Naive thymus-derived CD8-positive, alpha-beta T cell (primary cell): ENCODE measurements around the gene CUX1. TPM values are rescaled to one million over a fixed set of nuclear protein-coding genes. Genes with fewer than 3 reads are reported as not detected.
A peak's percentile ranks its signal among the peaks of the same experiment; 100 is the strongest.

ENCODE experiments used
- ATAC-seq, 2 donors: fragments of 150-1000 bp; cut with Tn5 transposase in 1 of 2; sonication (Bioruptor Pico), chemical (Tn5 transposase) in 1 of 2; 1 replicate in 1 of 2; 2 replicates in 1 of 2; pipeline ENCODE4 v1.10.0; 2021; ENCODE audit warnings: mild to moderate bottlenecking in 2 of 2, moderate library complexity in 2 of 2
- POLR2A ChIA-PET: fragments of 350-600 bp; sonication (Branson Sonifier 250); formaldehyde crosslinking; loops from one replicate; lab custom pipeline; 2021; ENCODE audit warnings: antibody characterized with exemption; lab: Charles Lee
- DNase-seq, 10 donors: peaks; one replicate each; pipeline versions ENCODE4 v3.0.0 to v3.0.0-alpha.2; 2020 to 2022
- H3K27ac Mint-ChIP-seq, 10 donors: one replicate each; pipeline ENCODE4 v1.8.0; 2020 to 2022; ENCODE audit warnings: mild to moderate bottlenecking in 10 of 10, mixed read lengths in 10 of 10, moderate library complexity in 4 of 10, inconsistent platforms in 1 of 10
- H3K27me3 Mint-ChIP-seq, 5 donors: one replicate each; pipeline ENCODE4 v1.8.0; 2021 to 2022; ENCODE audit warnings: mixed read lengths in 5 of 5
- H3K36me3 Mint-ChIP-seq, 3 donors: one replicate each; pipeline ENCODE4 v1.8.0; 2020 to 2022; ENCODE audit warnings: mixed read lengths in 3 of 3, mild to moderate bottlenecking in 2 of 3, inconsistent platforms in 1 of 3
- H3K4me1 Mint-ChIP-seq, 4 donors: one replicate each; pipeline ENCODE4 v1.8.0; 2021 to 2022; ENCODE audit warnings: mixed read lengths in 4 of 4
- H3K4me3 Mint-ChIP-seq, 10 donors: one replicate each; pipeline ENCODE4 v1.8.0; 2020 to 2022; ENCODE audit warnings: mild to moderate bottlenecking in 10 of 10, mixed read lengths in 10 of 10, moderate library complexity in 6 of 10, inconsistent platforms in 1 of 10
- H3K9me3 Mint-ChIP-seq, 9 donors: one replicate each; pipeline ENCODE4 v1.8.0; 2020 to 2022; ENCODE audit warnings: mixed read lengths in 9 of 9, mild to moderate bottlenecking in 3 of 9, inconsistent platforms in 1 of 9, moderate library complexity in 1 of 9
- polyA plus RNA-seq, 3 donors: library from polyadenylated mRNA; unstranded; fragments of 300-500 nt; fragmentation: Illumina TruSeq; gene quantifications; one replicate each; pipeline ENCODE4 v1.2.3, GENCODE V29; 2021
- total RNA-seq, 8 experiments: library from RNA in 2 of 8; stranded (reverse) in 2 of 8; gene quantifications; one replicate each; pipeline ENCODE4 v1.2.3 and lab custom pipeline; 2021 to 2026

Gene CUX1
- total and polyA plus RNA-seq, 5 experiments from 2014 or later: 10.3 to 66.2 (median 24.1) TPM

DNA sequence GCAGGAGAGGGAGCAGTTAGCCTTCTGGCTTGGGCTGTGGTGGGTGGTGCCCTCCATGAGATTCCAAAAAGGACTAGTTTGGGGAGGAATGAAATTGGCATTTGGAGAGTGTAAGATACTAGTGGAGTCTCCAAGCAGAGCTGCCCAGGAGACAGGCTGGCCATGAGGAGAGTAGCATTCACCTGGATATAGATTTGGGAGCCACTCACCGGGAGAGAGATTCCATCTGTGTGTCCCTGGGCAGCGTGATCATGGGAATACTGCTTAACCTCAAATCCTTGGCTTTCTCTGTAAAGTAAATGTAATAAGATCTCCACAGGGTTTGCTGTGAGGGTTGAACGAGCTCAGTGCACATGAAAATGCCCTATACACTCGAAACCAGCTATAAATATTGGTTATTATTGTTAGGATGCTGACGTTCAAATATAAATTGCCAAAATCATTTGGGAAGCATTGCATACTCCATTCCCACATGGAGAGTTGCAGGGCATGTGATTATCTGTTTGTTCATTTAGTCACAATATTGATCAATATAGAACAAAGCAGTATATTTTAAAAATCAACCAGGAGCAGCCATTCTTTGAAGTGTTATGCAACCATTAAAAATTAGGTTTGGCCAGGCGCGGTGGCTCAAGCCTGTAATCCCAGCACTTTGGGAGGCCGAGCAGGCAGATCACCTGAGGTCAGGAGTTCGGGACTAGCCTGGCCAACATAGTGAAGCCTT lies 143.7 kb downstream of the CUX1 start:
- ATAC-seq (no peak), DNase-seq (no peak)
- no peak overlapping the region for H3K4me3 Mint-ChIP-seq
- peaks cover 12 to 31% (median 17%) of the 10 kb centered on the region in 4 donors for H3K4me1 Mint-ChIP-seq
- peak overlapping the region in 1 of 10 donors; percentile 20 for H3K27ac Mint-ChIP-seq
- no peaks in the 10 kb centered on the region for H3K27me3 Mint-ChIP-seq
- peaks cover 0 to 2% (median 1%) of the 10 kb centered on the region in 3 donors for H3K36me3 Mint-ChIP-seq
- POLR2A ChIA-PET: no interaction called here
- no peaks in the 10 kb centered on the region for H3K9me3 Mint-ChIP-seq

DNA sequence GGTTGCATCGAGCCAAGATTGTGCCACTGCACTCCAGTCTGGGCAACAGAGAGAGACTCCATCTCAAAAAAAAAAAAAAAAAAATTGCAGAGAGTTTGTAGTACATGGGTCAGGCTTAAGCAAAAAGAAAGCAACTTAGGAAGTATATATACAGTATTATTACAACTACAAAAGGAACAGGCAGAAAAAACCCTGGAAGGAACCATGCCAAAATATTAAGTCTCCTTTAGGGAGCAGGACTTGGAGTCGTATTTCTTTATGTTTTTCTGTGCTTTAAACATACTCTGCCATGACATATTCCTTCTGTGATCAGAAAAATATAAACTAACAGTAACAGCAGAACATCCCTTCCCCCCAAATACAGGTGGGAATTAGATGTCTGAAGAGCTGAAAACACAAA lies 144.4 kb downstream of the CUX1 start:
- no peak for DNase-seq
- POLR2A ChIA-PET: no interaction called here
- H3K9me3 Mint-ChIP-seq: no peaks in the 10 kb centered on the region
- H3K4me1 Mint-ChIP-seq: peaks cover 9 to 31% (median 16%) of the 10 kb centered on the region in 4 donors
- no peak overlapping the region for H3K4me3 Mint-ChIP-seq
- peak overlapping the region in 1 of 10 donors; percentile 20 for H3K27ac Mint-ChIP-seq
- no peak for ATAC-seq
- H3K36me3 Mint-ChIP-seq: peaks cover 0 to 5% (median 1%) of the 10 kb centered on the region in 3 donors
- H3K27me3 Mint-ChIP-seq: no peaks in the 10 kb centered on the region

DNA sequence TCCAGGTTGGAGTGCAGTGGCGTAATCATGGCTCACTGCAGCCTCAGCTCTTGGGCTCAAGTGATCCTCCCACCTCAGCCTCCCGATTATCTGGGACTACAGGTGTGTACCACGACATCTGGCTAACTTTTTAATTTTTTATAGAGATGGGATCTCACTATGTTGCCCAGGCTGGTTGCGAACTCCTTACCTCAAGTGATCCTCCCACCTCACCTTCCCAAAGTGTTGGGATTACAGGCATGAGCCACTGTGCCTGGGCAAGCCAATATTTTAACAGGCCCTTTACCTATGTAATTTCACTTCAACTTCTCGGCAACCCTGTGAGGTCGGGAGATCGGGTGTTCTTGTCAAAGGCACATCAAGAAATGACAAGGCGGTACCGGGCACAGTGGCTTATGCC lies 146.3 kb downstream of the CUX1 start:
- DNase-seq (no peak), ATAC-seq (no peak)
- H3K36me3 Mint-ChIP-seq: peaks cover 0 to 3% (median 1%) of the 10 kb centered on the region in 3 donors
- H3K4me1 Mint-ChIP-seq: peaks cover 0 to 25% (median 16%) of the 10 kb centered on the region in 4 donors
- H3K27me3 Mint-ChIP-seq: no peaks in the 10 kb centered on the region
- H3K9me3 Mint-ChIP-seq: no peaks in the 10 kb centered on the region
- no peak overlapping the region for H3K4me3 Mint-ChIP-seq
- peak overlapping the region in 1 of 10 donors; percentile 56 for H3K27ac Mint-ChIP-seq
- POLR2A ChIA-PET: no interaction called here

DNA sequence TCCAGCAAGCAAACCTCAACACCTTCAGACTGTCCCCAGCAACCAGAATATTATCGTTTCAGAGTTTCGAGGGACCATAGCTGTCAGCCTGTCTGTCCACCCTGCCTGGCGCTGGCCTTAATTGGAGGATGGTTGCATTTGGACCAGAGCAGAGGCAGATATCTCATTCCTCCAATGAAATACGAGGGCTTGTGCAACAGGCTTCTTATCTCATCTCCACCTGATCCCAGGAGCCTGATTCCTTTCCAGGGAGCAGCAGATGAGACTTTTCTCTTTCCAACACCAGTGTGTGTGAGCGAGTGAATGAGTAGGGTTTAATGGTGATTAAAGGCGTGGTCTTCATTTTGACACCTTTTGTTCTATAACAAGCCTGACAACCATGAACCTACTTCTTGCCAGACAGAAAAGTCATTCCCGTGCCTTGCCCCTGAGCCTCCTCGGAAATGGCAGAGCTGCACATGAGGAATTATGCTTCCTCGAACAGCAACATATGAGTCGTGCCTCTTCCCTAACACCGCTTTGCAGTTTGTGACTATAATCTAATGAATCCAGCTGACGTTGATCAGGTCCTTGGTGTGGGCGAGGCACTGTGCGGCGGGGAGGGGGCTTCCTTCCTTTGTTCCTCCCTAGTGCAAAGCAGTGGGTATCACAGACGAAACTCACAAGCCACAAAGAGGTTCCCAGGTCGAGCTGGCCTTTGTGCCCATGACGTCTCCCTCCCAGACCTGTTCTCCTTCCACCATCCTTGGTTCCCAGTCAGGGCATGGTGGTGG lies 147.4 kb downstream of the CUX1 start:
- DNase-seq (no peak), ATAC-seq (no peak)
- Mint-ChIP-seq H3K36me3 (peaks cover 0 to 3% (median 2%) of the 10 kb centered on the region in 3 donors), H3K27me3 (no peaks in the 10 kb centered on the region), H3K4me3 (no peak overlapping the region), H3K4me1 (peaks cover under 1 to 17% (median 14%) of the 10 kb centered on the region in 4 donors), H3K27ac (no peak overlapping the region), H3K9me3 (no peaks in the 10 kb centered on the region)
- POLR2A ChIA-PET: no interaction called here

DNA sequence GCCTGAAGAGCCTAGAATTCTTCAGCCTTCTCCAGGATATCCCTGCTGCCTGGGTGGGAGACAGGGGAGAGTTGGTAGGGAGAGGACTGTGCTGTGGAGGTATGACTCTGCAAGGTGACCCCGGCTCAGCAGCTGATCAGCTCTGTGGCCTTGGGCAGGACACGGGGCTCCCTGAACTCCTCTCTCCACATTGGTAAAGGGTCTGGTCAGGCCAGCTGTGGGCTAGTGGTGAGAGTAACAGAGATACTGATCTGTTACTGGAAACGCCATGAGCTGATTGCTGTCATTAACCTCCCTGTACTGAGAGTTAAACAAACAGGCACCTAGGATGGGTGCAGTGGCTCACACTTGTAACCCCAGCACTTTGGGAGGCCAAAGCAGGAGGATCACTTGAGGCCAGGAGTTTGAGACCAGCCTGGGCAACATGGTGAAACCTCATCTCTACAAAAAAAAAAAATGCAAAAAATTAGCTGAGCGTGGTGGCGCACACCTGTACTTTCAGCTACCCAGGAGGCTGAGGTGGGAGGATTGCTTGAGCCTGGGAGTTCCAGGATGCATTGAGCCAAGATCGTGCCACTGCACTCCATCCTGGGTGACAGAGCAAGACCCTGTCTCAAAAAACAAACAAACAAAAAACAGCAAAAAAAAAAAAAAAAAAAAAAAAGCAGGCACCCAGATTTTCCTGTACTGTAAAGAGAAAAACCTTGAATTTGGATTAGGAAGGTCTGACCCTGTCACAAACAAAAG lies 151.5 kb downstream of the CUX1 start:
- DNase-seq (peak in 1 of 10 donors; percentile 3), ATAC-seq (no peak)
- Mint-ChIP-seq H3K9me3 (peaks cover 0 to 1% (median 0%) of the 10 kb centered on the region in 9 donors), H3K4me3 (no peak overlapping the region), H3K4me1 (peaks cover 0 to 9% (median 3%) of the 10 kb centered on the region in 4 donors), H3K27ac (peak overlapping the region in 1 of 10 donors; percentile 58), H3K36me3 (peaks cover 0 to 15% (median 11%) of the 10 kb centered on the region in 3 donors), H3K27me3 (no peaks in the 10 kb centered on the region)
- POLR2A ChIA-PET: no interaction called here

DNA sequence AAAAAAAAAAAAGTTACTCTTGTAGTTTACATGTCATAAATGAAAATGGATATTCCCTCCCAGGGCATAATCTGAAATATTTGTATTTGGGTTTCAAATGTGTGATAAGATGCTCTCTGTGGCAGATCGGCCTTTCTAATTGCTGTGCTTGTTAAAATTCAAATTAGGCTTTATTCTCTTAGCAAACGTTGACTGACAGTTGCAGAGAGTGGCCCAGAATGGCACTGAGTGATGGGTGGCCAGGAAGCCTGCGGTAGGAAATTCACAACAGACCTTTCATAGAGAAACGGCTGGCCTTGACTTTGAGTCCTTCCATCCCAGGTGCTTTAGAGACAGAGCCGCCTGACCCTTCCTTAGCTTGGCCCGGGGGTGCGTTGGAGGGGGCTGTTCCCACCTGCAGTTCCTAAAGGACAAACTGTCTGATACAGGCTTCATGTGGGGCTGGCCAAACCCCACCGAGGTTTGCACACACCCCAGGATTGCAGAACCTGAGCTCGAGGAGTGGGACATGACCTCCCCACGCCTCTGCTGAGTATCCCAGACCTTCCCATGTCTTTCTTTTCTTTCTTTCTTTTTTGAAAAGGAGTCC lies 152.7 kb downstream of the CUX1 start:
- Mint-ChIP-seq H3K27me3 (no peaks in the 10 kb centered on the region), H3K9me3 (peaks cover 0 to 1% (median 0%) of the 10 kb centered on the region in 9 donors), H3K4me3 (no peak overlapping the region), H3K36me3 (peaks cover 0 to 15% (median 11%) of the 10 kb centered on the region in 3 donors), H3K27ac (peak overlapping the region in 1 of 10 donors; percentile 43), H3K4me1 (peaks cover 2 to 10% (median 7%) of the 10 kb centered on the region in 4 donors)
- DNase-seq: peak in 1 of 10 donors; percentile 31
- POLR2A ChIA-PET: no interaction called here
- no peak for ATAC-seq

DNA sequence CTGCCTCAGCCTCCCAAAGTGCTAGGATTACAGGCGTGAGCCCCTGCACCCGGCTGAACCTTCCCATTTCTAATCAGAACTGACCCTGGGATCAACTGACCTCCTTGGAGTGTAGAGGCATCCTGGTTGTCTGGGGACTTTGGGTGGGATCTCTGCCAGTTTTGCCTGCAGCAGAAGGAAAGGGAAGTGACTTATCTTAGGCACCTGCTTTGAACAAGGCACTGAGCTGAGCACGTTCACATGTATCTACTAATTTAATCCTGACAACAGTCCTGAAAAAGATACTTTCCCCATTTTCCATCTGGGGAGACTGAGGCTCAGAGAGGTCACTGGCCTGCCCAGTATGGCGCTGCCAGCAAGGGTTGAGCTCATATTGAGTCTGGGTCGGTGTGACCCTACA lies 153.4 kb downstream of the CUX1 start:
- peaks cover 2 to 10% (median 8%) of the 10 kb centered on the region in 4 donors for H3K4me1 Mint-ChIP-seq
- ATAC-seq (no peak), DNase-seq (peak in 1 of 10 donors; percentile 15)
- no peak overlapping the region for H3K27ac Mint-ChIP-seq
- no peak overlapping the region for H3K4me3 Mint-ChIP-seq
- H3K36me3 Mint-ChIP-seq: peaks cover 0 to 15% (median 11%) of the 10 kb centered on the region in 3 donors
- POLR2A ChIA-PET: no interaction called here
- H3K9me3 Mint-ChIP-seq: peaks cover 0 to 1% (median 0%) of the 10 kb centered on the region in 9 donors
- no peaks in the 10 kb centered on the region for H3K27me3 Mint-ChIP-seq

DNA sequence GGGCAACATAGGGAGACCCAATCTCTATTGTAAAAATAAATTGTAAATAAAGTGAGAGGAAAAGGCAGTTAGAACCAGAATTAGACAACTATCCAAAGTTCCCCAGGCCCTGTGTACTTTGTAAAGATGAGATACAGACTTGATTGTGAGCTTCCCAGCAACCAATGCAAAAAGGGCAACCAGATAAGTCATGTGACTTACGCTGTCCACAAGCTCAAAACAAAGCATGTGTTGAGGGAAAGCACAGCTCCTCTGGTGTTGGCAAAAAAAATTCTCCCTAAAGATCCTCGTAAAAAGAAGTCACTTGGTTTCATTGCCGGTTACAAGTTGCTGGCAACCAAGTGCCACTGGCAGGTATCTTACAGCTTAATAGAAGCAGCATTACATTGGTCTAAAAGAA lies 154.0 kb downstream of the CUX1 start:
- H3K27me3 Mint-ChIP-seq: no peaks in the 10 kb centered on the region
- H3K27ac Mint-ChIP-seq: no peak overlapping the region
- ATAC-seq (no peak), DNase-seq (no peak)
- H3K4me3 Mint-ChIP-seq: no peak overlapping the region
- POLR2A ChIA-PET: no interaction called here
- peaks cover 0 to 12% (median 11%) of the 10 kb centered on the region in 3 donors for H3K36me3 Mint-ChIP-seq
- H3K4me1 Mint-ChIP-seq: peaks cover 2 to 10% (median 6%) of the 10 kb centered on the region in 4 donors
- H3K9me3 Mint-ChIP-seq: peaks cover 0 to 1% (median 0%) of the 10 kb centered on the region in 9 donors

DNA sequence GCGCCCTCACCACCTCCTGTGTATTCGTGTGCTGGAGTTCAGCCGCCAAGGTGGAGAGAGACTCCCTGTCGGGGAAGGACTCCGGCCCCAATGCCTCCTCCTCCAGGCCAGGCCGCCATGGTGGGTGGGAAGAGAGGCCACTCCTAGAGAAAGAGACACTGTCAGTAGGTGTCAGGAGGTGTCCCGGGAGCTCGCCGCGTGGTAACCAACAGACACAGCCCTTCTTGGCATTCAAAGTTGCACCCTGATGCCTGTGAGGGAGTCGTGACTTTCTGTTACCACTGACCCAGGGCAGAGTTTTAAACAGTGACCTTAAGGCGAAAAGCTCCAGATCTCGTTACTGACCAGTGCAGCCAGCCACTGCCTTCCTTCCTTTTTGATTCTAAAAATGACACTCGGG lies 155.2 kb downstream of the CUX1 start:
- DNase-seq (no peak), ATAC-seq (no peak)
- H3K36me3 Mint-ChIP-seq: peaks cover 0 to 12% (median 11%) of the 10 kb centered on the region in 3 donors
- POLR2A ChIA-PET: no interaction called here
- no peak overlapping the region for H3K4me3 Mint-ChIP-seq
- H3K4me1 Mint-ChIP-seq: peaks cover 2 to 10% (median 6%) of the 10 kb centered on the region in 4 donors
- H3K27ac Mint-ChIP-seq: no peak overlapping the region
- H3K9me3 Mint-ChIP-seq: peaks cover 0 to 1% (median 0%) of the 10 kb centered on the region in 9 donors
- H3K27me3 Mint-ChIP-seq: no peaks in the 10 kb centered on the region

DNA sequence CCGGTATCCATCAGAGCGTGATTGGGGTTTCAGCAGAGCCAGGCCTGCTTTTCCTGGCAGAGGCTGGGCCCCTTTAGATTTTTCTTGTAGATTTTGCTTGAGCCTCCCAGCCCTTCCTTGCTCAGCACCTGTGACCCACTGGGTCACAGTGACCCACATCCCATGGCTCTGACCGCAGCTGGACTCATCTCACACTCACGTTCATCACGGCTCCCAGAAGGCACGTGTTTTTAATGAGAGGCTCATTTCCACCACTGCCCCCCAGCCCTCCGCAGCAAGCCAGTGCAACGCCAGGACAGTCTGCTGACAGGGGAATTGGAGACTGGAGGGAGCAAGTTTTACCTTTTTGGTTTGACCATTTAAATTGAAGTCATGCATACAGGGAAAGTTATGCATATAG lies 155.7 kb downstream of the CUX1 start:
- ATAC-seq (no peak), DNase-seq (no peak)
- Mint-ChIP-seq H3K4me3 (no peak overlapping the region), H3K27me3 (no peaks in the 10 kb centered on the region), H3K36me3 (peaks cover 0 to 16% (median 14%) of the 10 kb centered on the region in 3 donors), H3K27ac (peak overlapping the region in 1 of 10 donors; percentile 31), H3K4me1 (peaks cover 2 to 10% (median 6%) of the 10 kb centered on the region in 4 donors), H3K9me3 (peaks cover 0 to 1% (median 0%) of the 10 kb centered on the region in 9 donors)
- POLR2A ChIA-PET: no interaction called here

DNA sequence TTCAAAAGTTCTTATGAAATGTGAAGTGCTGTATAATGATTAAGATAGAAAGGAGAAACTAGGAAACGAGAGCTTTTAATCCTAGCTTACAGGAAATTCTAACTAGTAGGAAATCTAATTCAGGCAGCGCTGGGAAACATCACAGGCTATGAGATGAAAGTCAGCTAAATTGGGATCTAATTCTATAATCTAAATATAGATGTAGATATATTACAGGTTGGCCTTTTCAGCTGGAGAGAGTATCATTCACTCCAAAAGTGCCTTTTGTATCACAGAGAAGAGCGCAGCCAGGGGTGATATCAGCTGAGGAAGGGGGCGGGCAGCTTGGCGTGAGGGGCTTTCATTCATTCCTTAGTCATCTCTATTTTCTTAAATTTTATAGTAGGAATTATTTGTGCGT lies 157.0 kb downstream of the CUX1 start:
- Mint-ChIP-seq H3K36me3 (peaks cover 0 to 23% (median 19%) of the 10 kb centered on the region in 3 donors), H3K9me3 (peaks cover 0 to 1% (median 0%) of the 10 kb centered on the region in 9 donors), H3K27me3 (no peaks in the 10 kb centered on the region), H3K4me1 (peaks cover 2 to 18% (median 12%) of the 10 kb centered on the region in 4 donors), H3K27ac (no peak overlapping the region), H3K4me3 (no peak overlapping the region)
- no peak for ATAC-seq
- no peak for DNase-seq
- POLR2A ChIA-PET: no interaction called here

DNA sequence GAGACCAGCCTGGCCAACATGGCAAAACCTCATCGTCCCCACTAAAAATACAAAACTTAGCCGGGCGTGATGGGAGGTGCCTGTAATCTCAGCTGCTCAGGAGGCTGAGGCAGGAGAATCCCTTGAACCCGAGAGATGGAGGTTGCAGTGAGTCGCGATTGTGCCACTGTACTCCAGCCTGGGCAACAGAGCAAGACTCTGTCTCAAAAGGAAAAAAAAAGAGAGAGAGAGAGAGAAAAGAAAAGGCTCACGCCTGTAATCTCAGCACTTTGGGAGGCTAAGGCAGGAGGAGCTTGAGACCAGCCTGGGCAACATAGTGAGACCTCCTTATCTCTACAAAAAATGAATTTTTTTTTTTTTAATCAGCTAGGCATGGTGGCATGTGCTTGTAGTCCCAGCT lies 157.6 kb downstream of the CUX1 start:
- DNase-seq (no peak), ATAC-seq (no peak)
- H3K27ac Mint-ChIP-seq: no peak overlapping the region
- peaks cover 0 to 18% (median 11%) of the 10 kb centered on the region in 4 donors for H3K4me1 Mint-ChIP-seq
- no peaks in the 10 kb centered on the region for H3K27me3 Mint-ChIP-seq
- H3K4me3 Mint-ChIP-seq: no peak overlapping the region
- POLR2A ChIA-PET: no interaction called here
- H3K9me3 Mint-ChIP-seq: peaks cover 0 to 1% (median 0%) of the 10 kb centered on the region in 9 donors
- H3K36me3 Mint-ChIP-seq: peaks cover 0 to 23% (median 15%) of the 10 kb centered on the region in 3 donors
